HUES48 (cell line): ENCODE data around the gene DEFB108B.
"Not testable (repeated sequence)": the region's sequence is repeated elsewhere in the genome, so short reads cannot be mapped to it uniquely, and the experiment has no call there.

Source experiments
- H3K27ac ChIP-seq: one replicate; pipeline ENCODE4 v1.7.0; 2013; ENCODE audit warnings: low read depth, low read length, inconsistent platforms
- H3K27me3 ChIP-seq: 2 replicates; pipeline ENCODE4 v1.6.1; 2013; ENCODE audit warnings: mild to moderate bottlenecking, low read length; ENCODE audit not compliant: control insufficient read depth, insufficient read depth
- H3K36me3 ChIP-seq: 2 replicates; pipeline ENCODE4 v1.6.1; 2013; ENCODE audit warnings: low read length; ENCODE audit not compliant: control insufficient read depth, insufficient read depth
- H3K4me1 ChIP-seq: 2 replicates; pipeline ENCODE4 v1.6.1; 2013; ENCODE audit warnings: mild to moderate bottlenecking, low read length; ENCODE audit not compliant: control insufficient read depth, insufficient read depth
- H3K4me3 ChIP-seq: 2 replicates; pipeline ENCODE4 v1.5.1; 2013; ENCODE audit warnings: mild to moderate bottlenecking, low read depth, low read length
- H3K9ac ChIP-seq: 2 replicates; pipeline ENCODE4 v1.6.1; 2013; ENCODE audit warnings: mild to moderate bottlenecking, low read depth, low read length, moderate library complexity
- H3K9me3 ChIP-seq: 2 replicates; pipeline ENCODE4 v1.6.1; 2013; ENCODE audit warnings: low read length; ENCODE audit not compliant: control insufficient read depth, insufficient read depth

Gene DEFB108B

DNA sequence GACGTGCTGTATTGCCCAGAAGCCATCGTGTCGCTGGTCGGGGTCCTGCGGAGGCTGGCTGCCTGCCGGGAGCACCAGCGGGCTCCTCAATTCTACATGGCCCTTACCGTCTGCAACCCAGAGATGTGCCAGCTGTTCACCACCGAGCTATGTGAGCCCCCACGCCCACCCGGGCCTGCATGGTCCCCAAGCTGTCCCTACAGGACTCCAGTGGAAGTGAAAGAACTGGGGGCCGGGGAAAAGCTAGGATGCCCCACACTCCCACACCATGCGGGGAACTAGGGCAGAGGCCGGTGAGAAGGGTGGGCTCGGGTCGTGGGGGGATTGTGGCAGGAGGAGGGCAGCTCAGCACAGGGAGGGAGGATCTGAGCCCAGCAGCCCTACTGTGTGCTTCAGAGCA lies 37.0 kb upstream of the DEFB108B start:
- not testable (repeated sequence) for H3K9me3 ChIP-seq, H3K9ac ChIP-seq, H3K27me3 ChIP-seq, H3K4me3 ChIP-seq, H3K4me1 ChIP-seq, H3K27ac ChIP-seq, H3K36me3 ChIP-seq

DNA sequence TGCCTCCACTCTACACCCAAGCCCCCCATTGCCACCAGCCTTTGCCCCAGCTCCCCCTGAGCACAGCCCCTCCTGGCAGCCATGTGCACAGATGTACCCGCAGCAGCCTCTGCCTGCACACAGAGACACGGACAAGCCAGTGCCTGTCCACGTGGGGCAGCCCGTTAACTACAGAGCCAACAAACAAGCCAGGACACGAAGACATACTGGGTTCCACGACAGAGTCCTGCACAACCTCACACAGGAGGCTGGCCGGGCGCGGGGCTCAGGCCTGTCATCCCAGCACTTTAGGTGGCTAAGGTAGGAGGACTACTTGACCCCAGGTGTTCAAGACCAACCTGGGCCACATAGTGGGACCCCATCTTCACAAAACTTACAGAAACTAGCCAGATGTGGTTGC lies 36.2 kb upstream of the DEFB108B start:
- not testable (repeated sequence) for H3K4me3 ChIP-seq, H3K27me3 ChIP-seq, H3K27ac ChIP-seq, H3K9ac ChIP-seq, H3K4me1 ChIP-seq, H3K9me3 ChIP-seq, H3K36me3 ChIP-seq

DNA sequence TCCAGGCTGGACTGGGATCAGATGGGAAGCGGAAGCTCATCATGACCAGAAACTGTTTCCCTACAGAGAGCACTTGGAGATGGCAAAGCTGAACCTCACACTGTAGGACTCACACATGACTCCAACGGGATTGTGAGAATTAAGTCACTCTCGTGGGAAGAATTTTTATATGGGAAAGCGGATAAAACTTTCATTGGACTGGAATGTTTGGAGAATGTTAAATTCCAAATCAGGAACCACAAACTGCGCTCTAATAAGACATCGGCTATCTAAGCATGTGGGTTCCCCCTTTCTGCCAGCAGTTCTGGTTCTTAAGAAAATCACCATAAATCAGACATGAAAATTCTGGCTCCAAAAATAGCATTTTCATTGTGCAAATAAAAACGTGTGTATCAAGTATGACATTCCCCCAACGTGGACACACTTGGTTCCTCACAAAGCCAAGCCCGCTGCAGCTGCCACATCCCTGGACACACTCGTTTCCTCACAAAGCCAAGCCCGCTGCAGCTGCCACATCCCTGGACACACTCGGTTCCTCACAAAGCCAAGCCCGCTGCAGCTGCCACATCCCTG lies 33.4 kb upstream of the DEFB108B start:
- H3K9ac ChIP-seq, H3K27ac ChIP-seq, H3K4me1 ChIP-seq, H3K36me3 ChIP-seq, H3K27me3 ChIP-seq, H3K4me3 ChIP-seq, H3K9me3 ChIP-seq: not testable (repeated sequence)

DNA sequence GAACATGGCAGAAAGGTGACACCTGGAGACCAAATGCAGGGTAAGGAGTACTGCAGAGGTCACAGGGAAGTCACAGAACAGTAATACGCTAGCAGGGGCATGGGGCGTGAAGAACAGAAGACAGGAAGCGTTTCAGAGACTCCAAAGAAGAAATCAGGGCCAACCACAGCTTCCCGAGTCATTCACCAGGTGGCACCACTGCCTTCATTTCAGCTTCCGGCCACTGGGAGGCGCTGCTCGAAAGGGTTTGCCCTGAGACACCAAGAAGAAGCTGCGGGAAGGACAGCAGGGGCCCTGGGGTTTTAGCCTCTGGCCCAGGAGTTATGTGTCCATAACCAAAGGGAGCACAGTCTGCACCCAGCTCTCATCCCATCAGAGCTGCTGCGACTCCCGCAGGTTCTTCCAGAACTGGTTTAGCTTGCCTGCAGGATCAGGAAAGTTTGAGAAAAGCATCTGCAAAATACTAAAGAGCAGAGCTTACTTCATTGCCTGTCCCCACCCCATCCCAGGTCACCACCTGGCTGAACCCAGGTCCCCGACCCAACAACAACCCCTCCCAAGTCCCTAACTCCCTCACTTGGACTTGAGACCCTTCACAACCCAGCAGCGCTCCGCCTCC lies 32.6 kb upstream of the DEFB108B start:
- not testable (repeated sequence) for H3K36me3 ChIP-seq, H3K9ac ChIP-seq, H3K4me3 ChIP-seq, H3K9me3 ChIP-seq, H3K27me3 ChIP-seq, H3K27ac ChIP-seq, H3K4me1 ChIP-seq

DNA sequence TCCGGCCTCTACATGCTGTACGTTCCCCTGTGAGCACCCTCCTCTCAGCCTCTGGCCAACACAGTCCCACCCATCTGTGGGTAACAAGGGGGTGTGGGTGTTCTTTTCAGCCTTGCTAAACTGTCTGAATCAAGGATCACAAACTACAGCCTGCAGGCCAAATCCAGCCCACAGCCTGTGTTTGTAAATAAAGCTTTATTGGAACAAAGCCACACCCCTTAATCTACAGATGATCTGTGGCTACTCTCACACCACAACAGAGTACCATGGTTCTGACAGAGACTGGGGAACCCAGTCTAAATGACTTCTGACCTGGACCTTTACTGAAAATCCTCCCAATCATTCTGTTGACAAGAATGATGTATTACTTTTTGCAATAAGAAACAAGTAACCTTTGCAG lies 32.0 kb upstream of the DEFB108B start:
- not testable (repeated sequence) for H3K4me3 ChIP-seq, H3K4me1 ChIP-seq, H3K27ac ChIP-seq, H3K36me3 ChIP-seq, H3K9me3 ChIP-seq, H3K9ac ChIP-seq, H3K27me3 ChIP-seq

DNA sequence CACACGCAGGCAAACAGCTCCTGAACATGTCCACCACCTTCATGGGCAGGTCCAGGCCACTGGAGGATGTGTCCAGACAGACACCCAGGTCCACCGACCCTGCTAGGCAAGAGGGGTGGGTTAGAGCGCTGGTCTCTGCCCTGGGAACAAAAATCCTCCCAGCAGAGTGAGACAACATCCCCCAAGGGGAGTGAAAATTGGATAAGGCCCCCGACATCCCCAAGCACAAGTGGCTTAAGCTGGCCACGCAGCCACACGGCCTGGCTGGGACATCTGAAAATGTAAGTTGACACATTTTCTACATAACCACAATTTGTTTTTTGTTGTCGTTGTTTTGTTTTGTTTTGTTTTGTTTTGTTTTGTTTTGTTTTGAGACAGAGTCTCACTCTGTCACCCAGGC lies 30.1 kb upstream of the DEFB108B start:
- H3K9ac ChIP-seq, H3K4me3 ChIP-seq, H3K9me3 ChIP-seq, H3K27me3 ChIP-seq, H3K27ac ChIP-seq, H3K36me3 ChIP-seq, H3K4me1 ChIP-seq: not testable (repeated sequence)

DNA sequence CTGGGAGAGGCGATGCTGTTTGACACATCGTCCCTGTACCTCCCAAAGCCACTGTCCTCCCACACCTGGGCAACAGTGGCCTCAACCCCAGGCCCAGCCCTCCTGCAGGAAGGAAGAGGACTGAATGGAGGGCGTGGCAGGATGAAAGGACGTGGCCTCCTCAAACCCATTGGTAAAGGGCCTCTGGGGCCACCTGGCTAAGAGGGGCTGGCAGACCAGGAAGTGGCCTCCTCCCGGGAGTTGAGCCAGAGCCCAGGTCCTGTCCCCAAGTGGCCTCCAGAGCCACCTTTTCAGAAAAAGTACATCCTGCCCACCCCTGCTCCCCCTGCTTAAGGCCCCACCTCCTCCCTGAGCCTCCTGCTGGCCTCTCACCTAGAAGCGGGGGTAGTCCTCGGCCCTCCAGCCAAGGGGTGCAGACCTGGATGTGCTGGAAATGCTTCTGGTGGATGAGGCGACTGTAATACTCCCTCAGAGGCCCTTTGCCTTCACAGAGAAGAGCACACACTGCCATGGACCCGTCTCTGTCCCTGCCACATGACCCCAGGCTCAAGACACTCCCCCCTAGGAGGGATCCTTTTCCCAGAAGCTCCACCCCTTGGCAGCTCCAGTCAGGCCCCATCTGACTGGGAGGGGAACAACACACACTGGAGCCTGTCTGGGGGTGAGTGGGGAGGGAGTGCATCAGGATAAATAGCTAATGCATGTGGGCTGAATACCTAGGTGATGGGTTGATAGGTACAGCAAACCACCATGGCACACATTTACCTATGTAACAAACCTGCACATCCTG lies 28.6 kb upstream of the DEFB108B start:
- H3K9ac ChIP-seq, H3K9me3 ChIP-seq: not testable (repeated sequence)

DNA sequence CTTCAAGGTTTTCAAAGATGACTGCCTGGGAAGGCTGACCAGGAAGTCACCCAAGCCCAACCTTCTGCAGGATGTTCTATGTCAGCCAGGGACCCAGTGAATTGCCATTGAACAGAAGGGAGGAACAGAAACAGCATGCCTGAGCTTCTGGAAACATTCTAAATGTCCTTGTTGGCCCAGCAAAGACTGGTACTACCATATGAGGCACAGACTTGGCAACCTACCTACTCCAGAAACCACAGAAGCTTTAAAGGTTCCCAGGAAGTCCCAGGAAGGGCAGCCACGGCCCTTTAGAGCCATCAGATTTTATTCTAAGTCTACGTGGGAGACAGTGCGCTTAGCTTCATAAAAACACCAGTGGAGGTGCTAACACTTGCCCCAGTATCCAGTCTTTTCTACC lies 20.5 kb upstream of the DEFB108B start:
- H3K36me3 ChIP-seq, H3K27ac ChIP-seq, H3K27me3 ChIP-seq, H3K4me3 ChIP-seq, H3K9me3 ChIP-seq, H3K4me1 ChIP-seq, H3K9ac ChIP-seq: not testable (repeated sequence)

More for the DNA sequence above, 28.6 kb upstream of the DEFB108B start:
- not testable (repeated sequence) for H3K27me3 ChIP-seq, H3K4me3 ChIP-seq, H3K36me3 ChIP-seq, H3K27ac ChIP-seq, H3K4me1 ChIP-seq

DNA sequence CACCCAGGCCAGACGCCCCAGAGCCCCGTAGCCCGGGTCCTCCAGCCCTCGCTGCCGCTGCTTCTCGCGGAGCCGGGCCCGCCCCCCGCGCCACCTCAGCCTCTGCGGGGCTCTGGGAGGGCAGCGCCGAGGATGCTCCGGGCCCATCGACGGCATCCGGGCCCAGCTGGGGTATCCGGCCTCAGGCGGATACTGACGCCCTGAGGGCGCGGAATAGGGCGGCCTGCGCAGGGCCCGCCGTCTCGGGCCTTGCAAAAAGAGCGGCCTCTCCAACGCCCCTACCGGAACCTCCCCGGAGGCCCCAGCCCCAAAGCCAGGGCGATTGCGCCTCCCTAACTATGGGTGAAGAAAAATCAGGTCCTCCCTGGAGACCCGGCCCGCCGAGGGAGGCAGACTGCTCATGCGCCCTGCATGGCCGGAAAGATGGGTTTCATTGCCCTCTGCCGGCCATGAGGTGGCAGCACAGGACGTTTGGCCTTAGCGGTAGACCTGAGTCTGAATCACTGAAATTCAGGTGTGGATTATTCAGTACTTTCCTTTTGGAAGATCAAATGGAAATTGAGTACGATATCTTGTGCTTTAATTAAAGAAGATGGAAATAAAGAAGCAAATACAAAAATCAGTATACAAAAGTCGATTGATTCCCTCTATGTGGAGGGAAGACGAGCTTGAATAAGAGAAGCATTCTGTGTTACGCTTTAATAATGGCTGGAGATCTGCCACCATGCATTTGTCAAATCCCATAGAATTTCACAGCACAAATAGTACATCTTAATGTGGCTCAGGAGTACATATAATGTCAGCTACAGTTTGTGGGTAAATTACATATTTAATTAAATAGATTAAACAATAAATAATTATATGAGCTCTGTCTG lies 19.3 kb upstream of the DEFB108B start:
- not testable (repeated sequence) for H3K27ac ChIP-seq

DNA sequence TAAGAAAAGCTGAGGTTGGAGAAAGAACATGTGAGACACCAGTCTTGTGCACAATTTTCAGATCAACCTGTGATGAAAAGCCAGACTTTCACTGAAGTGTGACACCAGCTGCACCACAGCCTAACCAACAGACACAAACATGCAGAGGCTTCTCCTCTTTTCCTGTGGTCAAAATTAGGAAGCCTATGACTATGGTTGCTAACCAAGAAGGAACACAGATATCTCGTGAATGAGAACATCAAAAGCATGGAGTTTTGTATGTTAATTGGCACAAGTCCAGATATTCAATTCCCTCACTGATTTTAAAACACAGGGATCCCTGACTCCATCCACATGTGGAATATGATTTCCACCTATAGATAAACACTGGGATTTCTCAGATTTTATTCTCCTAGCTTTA lies 11.5 kb upstream of the DEFB108B start:
- H3K36me3 ChIP-seq, H3K9ac ChIP-seq, H3K4me1 ChIP-seq, H3K4me3 ChIP-seq, H3K9me3 ChIP-seq, H3K27me3 ChIP-seq, H3K27ac ChIP-seq: not testable (repeated sequence)

More for the DNA sequence above, 19.3 kb upstream of the DEFB108B start:
- 0 out of 2 replicates have a peak overlapping the region, but pooled peaks have one; percentile 36 for H3K9ac ChIP-seq
- H3K9me3 ChIP-seq, H3K4me1 ChIP-seq, H3K27me3 ChIP-seq, H3K36me3 ChIP-seq: not testable (repeated sequence)
- H3K4me3 ChIP-seq, result peak overlapping the region; percentile 53; the same call in 1 of the 2 replicates

DNA sequence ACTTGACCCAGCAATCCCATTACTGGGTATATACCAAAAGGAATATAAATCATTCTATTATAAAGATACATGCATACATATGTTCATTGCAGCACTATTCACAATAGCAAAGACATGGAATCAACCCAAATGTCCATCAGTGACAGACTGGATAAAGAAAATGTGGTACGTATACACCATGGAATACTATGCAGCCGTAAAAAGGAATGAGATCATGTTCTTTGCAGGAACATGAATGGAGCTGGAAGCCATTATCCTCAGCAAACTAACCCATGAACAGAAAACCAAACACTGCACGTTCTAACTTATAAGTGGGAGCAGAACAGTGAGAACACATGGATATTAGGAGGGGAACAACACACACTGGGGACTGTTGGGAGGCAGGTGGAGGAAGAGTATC lies 3.8 kb upstream of the DEFB108B start:
- not testable (repeated sequence) for H3K9me3 ChIP-seq, H3K4me1 ChIP-seq, H3K27ac ChIP-seq, H3K4me3 ChIP-seq, H3K36me3 ChIP-seq, H3K27me3 ChIP-seq, H3K9ac ChIP-seq
